Upper lobe of right lung (tissue), 1 donor: Measurements from ENCODE around the gene LAMC1. TPM values are rescaled to one million over a fixed set of nuclear protein-coding genes. Genes with fewer than 3 reads are reported as not detected.

Experiments used
- ATAC-seq: fragments of 200-7000 bp; cut with Tn5 transposase; one replicate; pipeline ENCODE4 v1.9.1; 2020; ENCODE audit warnings: mild to moderate bottlenecking, moderate library complexity
- DNase-seq: peaks from one replicate; pipeline ENCODE4 v3.0.0-alpha.2; 2020
- H3K27ac ChIP-seq: fragments of 200-600 bp; one replicate; pipeline ENCODE4 v1.8.0; 2022
- H3K27me3 ChIP-seq: fragments of 200-600 bp; one replicate; pipeline ENCODE4 v1.8.0; 2022; ENCODE audit warnings: mild to moderate bottlenecking
- H3K36me3 ChIP-seq: fragments of 200-600 bp; one replicate; pipeline ENCODE4 v1.8.0; 2022
- H3K4me1 ChIP-seq: fragments of 200-600 bp; one replicate; pipeline ENCODE4 v1.8.0; 2022
- H3K4me3 ChIP-seq: fragments of 200-600 bp; one replicate; pipeline ENCODE4 v1.8.0; 2022; ENCODE audit warnings: mild to moderate bottlenecking
- H3K9me3 ChIP-seq: fragments of 200-600 bp; one replicate; pipeline ENCODE4 v1.8.0; 2022
- intact Hi-C: fragments of 100-400 bp; cut with DNase I; formaldehyde crosslinking; loops from one replicate; pipeline ENCODE4 v1.11.0; 2022
- total RNA-seq: library from RNA; stranded (reverse); fragmentation: NEBNext Ultra II Directional; extraction: Animal tissue kit (Norgen Biotek cat#: 25700); gene quantifications from one replicate; pipeline ENCODE4 v1.2.1, GENCODE V29; 2021
- TF ChIP-seq, protein P1 (sequence below): fragments of 200-600 bp; IDR thresholded peaks from one replicate; pipeline ENCODE4 v1.8.0; 2022; ENCODE audit warnings: antibody characterized with exemption
- donor health status: DM: no; HTN: yes; CAD: no; lungs with severe emphysema.

The LAMC1 gene
- total RNA-seq, 1 donor from 2014 or later = 120 TPM

DNA sequence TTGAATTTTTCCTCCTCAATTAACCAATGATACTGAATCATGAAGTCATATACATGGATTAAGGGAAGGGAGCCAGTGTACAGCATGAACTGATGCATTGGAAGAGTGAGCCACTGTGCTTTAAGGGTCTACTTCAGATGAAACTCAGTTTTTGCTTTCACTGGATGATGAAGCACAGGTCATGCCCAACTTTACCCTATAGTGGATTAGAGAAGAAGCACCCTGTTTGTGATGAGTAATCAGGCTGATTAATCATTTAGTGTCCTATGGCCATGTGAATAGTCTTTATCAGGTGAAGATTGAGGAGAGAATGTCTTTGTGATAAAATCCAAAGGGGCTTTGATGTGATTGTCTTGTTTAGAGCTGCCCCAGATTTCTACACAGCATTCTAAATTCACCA lies 24.7 kb upstream of the LAMC1 start:
- Histone ChIP-seq H3K9me3 (no peaks in the 10 kb centered on the region), H3K27me3 (no peaks in the 10 kb centered on the region), H3K36me3 (no peaks in the 10 kb centered on the region), H3K27ac (no peak overlapping the region), H3K4me1 (peaks cover 12% of the 10 kb centered on the region), H3K4me3 (no peak overlapping the region)
- TF ChIP-seq, protein P1, sequence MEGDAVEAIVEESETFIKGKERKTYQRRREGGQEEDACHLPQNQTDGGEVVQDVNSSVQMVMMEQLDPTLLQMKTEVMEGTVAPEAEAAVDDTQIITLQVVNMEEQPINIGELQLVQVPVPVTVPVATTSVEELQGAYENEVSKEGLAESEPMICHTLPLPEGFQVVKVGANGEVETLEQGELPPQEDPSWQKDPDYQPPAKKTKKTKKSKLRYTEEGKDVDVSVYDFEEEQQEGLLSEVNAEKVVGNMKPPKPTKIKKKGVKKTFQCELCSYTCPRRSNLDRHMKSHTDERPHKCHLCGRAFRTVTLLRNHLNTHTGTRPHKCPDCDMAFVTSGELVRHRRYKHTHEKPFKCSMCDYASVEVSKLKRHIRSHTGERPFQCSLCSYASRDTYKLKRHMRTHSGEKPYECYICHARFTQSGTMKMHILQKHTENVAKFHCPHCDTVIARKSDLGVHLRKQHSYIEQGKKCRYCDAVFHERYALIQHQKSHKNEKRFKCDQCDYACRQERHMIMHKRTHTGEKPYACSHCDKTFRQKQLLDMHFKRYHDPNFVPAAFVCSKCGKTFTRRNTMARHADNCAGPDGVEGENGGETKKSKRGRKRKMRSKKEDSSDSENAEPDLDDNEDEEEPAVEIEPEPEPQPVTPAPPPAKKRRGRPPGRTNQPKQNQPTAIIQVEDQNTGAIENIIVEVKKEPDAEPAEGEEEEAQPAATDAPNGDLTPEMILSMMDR = no peak
- intact Hi-C loops = no loop called here
- ATAC-seq (no peak), DNase-seq (no peak)

DNA sequence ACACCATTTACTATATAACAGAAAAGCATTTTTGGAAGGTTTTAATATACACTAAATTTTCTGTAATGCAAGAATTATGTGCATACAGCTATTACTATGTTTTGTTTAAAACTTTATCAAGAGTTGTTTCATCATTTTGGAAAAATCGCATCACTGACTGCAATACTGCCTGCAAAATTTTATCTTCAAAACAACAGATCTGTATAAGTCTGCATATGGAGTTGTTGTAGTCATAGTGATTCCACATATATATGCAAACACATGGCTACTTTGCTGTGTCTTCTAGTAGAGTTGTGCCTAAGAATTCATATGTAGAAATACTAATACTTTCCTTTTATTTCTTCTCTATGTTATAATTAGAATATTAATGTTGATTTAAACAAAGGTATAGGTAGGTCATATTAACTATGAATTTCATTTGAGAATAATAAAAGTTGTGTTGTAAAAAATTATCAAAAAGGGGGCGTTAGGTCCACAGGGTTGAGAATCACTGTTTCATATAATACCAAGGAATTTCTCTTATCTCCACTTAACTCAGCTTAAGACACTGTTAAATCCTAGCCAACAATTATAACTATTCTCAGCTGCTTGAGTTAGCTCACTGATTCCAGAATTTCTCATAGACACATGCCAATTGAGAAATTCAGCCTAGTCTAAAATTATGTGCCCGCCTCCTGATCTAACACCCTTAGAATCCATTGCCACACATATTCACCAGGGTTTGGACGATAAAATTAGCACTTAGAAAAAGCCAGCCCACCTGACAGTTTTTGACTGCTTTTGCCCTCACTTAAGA lies 22.9 kb upstream of the LAMC1 start:
- no peaks in the 10 kb centered on the region for H3K36me3 ChIP-seq
- peaks cover 13% of the 10 kb centered on the region for H3K4me1 ChIP-seq
- no peak overlapping the region for H3K27ac ChIP-seq
- intact Hi-C loops = no loop called here
- no peak for ATAC-seq
- no peak overlapping the region for H3K4me3 ChIP-seq
- TF ChIP-seq, protein P1 = no peak
- no peaks in the 10 kb centered on the region for H3K27me3 ChIP-seq
- DNase-seq = no peak
- no peaks in the 10 kb centered on the region for H3K9me3 ChIP-seq

DNA sequence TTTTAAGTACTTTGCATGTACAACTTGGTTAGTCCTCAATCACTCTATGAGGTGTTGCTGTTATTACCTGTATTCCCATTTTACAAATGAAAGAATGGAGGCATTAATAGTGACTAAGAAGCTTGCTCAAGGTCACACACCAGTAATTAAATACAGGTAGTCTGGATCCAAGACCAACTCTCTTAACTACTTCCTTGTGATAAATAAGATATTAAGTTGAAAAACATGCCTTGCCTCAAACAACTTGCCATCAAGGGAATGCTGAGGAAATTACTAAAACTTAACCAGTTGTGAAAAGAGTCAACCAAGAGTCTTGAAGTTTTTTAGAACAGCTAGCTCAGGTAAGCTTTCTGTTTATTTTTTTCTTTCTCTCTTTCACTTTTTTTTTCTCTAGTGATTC lies 21.0 kb upstream of the LAMC1 start:
- Histone ChIP-seq H3K9me3 (no peaks in the 10 kb centered on the region), H3K27ac (no peak overlapping the region), H3K27me3 (no peaks in the 10 kb centered on the region), H3K4me3 (no peak overlapping the region), H3K4me1 (peaks cover 13% of the 10 kb centered on the region), H3K36me3 (no peaks in the 10 kb centered on the region)
- intact Hi-C loops = no loop called here
- DNase-seq (no peak), ATAC-seq (no peak)
- TF ChIP-seq, protein P1 = no peak

DNA sequence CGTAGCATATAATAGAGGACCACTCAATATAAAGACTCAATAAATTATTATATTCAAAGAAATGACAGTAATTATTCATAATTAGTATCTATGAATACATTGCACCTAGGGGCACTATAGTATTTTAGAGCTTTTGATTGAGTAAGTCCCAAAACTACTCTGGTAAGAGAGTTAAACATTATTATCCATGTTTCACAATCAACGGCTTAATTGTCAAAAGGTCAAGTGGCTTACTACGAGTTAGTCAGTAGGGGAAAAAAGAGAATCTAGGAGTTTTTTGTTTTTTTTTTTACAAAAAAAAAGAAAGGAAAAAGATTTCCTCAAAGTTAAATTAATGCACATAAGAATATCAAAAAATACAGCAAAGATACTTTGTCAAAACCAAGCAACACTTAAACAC lies 20.4 kb upstream of the LAMC1 start:
- H3K4me1 ChIP-seq = peaks cover 13% of the 10 kb centered on the region
- TF ChIP-seq, protein P1 = no peak
- no peaks in the 10 kb centered on the region for H3K36me3 ChIP-seq
- H3K27me3 ChIP-seq = no peaks in the 10 kb centered on the region
- H3K27ac ChIP-seq = no peak overlapping the region
- intact Hi-C loops = no loop called here
- DNase-seq (no peak), ATAC-seq (no peak)
- H3K4me3 ChIP-seq = no peak overlapping the region
- H3K9me3 ChIP-seq = no peaks in the 10 kb centered on the region

DNA sequence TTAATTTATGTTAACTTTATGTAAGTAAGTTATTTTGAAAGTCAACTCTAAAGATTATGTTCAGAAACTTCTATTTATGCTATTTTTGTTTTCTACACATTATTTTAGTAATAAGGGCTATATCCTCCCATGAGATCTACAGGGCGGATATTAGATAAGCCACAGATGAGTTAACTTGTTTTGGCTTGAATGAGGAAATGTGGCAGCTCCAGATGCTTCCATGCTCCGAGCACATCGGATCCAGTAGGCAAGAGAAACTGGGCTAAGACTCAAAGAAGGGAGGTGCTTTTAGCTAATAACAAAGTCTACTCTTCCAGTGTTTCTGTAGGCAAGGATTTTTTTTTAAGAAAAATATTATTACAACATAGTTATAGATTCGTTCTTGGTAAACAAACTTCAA lies 20.0 kb upstream of the LAMC1 start:
- Histone ChIP-seq H3K27me3 (no peaks in the 10 kb centered on the region), H3K36me3 (no peaks in the 10 kb centered on the region), H3K4me3 (no peak overlapping the region), H3K4me1 (peaks cover 13% of the 10 kb centered on the region), H3K9me3 (no peaks in the 10 kb centered on the region), H3K27ac (peak overlapping the region; percentile 32)
- TF ChIP-seq, protein P1 = no peak
- DNase-seq (no peak), ATAC-seq (peak; percentile 27)
- intact Hi-C loops = no loop called here
